Body of pancreas (tissue), 4 donors: Measurements from ENCODE around the gene SLC49A4.

ENCODE experiments used
- CTCF ChIP-seq, 7 experiments: fragments of 450-650 bp in 4 of 7; fragments of 200-600 bp in 3 of 7; sonication (generic) in 3 of 7; IDR thresholded peaks; one replicate each; pipeline ENCODE4 v1.5.1; 2016 to 2019; ENCODE audit warnings: antibody characterized with exemption in 7 of 7
- POLR2A ChIP-seq, 3 donors: fragments of 450-650 bp; IDR thresholded peaks; one replicate each; pipeline ENCODE4 v1.6.1; 2016; ENCODE audit warnings: antibody characterized with exemption in 3 of 3, mild to moderate bottlenecking in 2 of 3

DNA sequence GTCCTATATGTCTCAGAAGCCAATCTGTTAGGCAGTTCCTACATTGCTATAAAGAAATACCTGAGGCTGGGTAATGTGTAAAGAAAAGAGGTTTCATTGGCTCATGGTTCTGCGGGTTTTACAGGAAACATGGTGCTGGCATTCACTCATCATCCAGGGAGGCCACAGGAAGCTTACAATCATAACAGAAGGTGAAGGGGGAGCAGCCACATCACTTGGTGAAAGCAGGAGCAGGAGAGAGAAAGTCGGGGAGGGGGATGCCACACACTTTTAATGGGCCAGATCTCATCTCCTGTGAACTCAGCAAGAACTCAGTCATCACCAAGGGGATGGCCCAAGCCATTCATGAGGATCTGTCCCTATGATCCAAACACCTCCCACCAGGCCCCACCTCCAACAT is 9.1 kb downstream of the SLC49A4 start:
- TF ChIP-seq CTCF (IDR thresholded peaks at IDR 0.05) = no peak
- TF ChIP-seq POLR2A (IDR thresholded peaks at IDR 0.05) = no peak
